Endometrial microvascular endothelial cells (primary cell): ENCODE results near the gene ARHGEF40. TPM values are rescaled to one million over a fixed set of nuclear protein-coding genes. Genes with fewer than 3 reads are reported as not detected.

Experiments
- total RNA-seq: library from RNA; depleted of rRNA; stranded (reverse); fragments of >200 nt; gene quantifications from one replicate; pipeline ENCODE4 v1.2.3, GENCODE V29; 2015; ENCODE audit errors: inconsistent ontology term

ARHGEF40 gene
- total RNA-seq, 1 donor from 2014 or later = 2.9 TPM

Other genes with a start within 250 kb of the ARHGEF40 start
- gene RNASE3, start 178.9 kb upstream of the ARHGEF40 start, total RNA-seq = not detected
- not detected for gene RNASE2, start 114.8 kb upstream of the ARHGEF40 start, total RNA-seq
- 57.2 TPM for gene METTL17, start 80.3 kb upstream of the ARHGEF40 start, total RNA-seq
- gene SLC39A2, start 71.0 kb upstream of the ARHGEF40 start, total RNA-seq = not detected
- not detected for gene NDRG2, start 45.2 kb upstream of the ARHGEF40 start, total RNA-seq
- gene TPPP2, start 40.1 kb upstream of the ARHGEF40 start, total RNA-seq = not detected
- not detected for gene RNASE13, start 35.5 kb upstream of the ARHGEF40 start, total RNA-seq
- not detected for gene RNASE7, start 27.9 kb upstream of the ARHGEF40 start, total RNA-seq
- not detected for gene RNASE8, start 12.5 kb upstream of the ARHGEF40 start, total RNA-seq
- gene ZNF219, start 28.4 kb downstream of the ARHGEF40 start, total RNA-seq = 14.3 TPM
- not detected for gene TMEM253, start 30.8 kb downstream of the ARHGEF40 start, total RNA-seq
- not detected for gene OR5AU1, start 85.8 kb downstream of the ARHGEF40 start, total RNA-seq
- gene HNRNPC, start 199.1 kb downstream of the ARHGEF40 start, total RNA-seq = 992 TPM
- not detected for gene RPGRIP1, start 209.8 kb downstream of the ARHGEF40 start, total RNA-seq